HCT116 (cell line): ENCODE results near the gene PPFIBP1.

ENCODE experiments used
- CTCF ChIP-seq, 3 experiments: fragments of 200-600 bp in 1 of 3; sonication (generic) in 1 of 3; IDR thresholded peaks in 2 of 3; conservative IDR thresholded peaks in 1 of 3; 2 replicates each; pipeline ENCODE4 v1.5.1; 2012 to 2017; ENCODE audit warnings: low read depth in 2 of 3, low read length in 2 of 3, antibody characterized with exemption in 1 of 3, borderline replicate concordance in 1 of 3, control low read depth in 1 of 3, mild to moderate bottlenecking in 1 of 3, mixed read lengths in 1 of 3, mixed run types in 1 of 3, moderate library complexity in 1 of 3; ENCODE audit not compliant: insufficient read depth in 1 of 3
- EGR1 ChIP-seq: IDR thresholded peaks from 2 replicates; pipeline ENCODE4 v1.6.1; 2012; ENCODE audit warnings: low read depth
- EZH2 ChIP-seq: fragments of 200-600 bp; sonication (generic); IDR thresholded peaks from 2 replicates; pipeline ENCODE4 v1.6.1; 2017; ENCODE audit warnings: antibody characterized with exemption, mixed run types
- JUND ChIP-seq: IDR thresholded peaks from 2 replicates; pipeline ENCODE4 v1.6.1; 2012
- POLR2A ChIP-seq: IDR thresholded peaks from 2 replicates; pipeline ENCODE4 v1.7.0; 2011; ENCODE audit warnings: borderline replicate concordance; ENCODE audit not compliant: insufficient read depth, insufficient read length; ENCODE audit errors: extremely low read depth
- POLR2AphosphoS5 ChIP-seq: IDR thresholded peaks from 2 replicates; pipeline ENCODE4 v1.6.1; 2011; ENCODE audit warnings: mild to moderate bottlenecking, low read depth, low read length, moderate library complexity
- RAD21 ChIP-seq: IDR thresholded peaks from 2 replicates; pipeline ENCODE4 v1.6.1; 2012; ENCODE audit warnings: low read depth, mild to moderate bottlenecking
- REST ChIP-seq: IDR thresholded peaks from 2 replicates; pipeline ENCODE4 v1.6.1; 2012; ENCODE audit warnings: low read depth
- SRF ChIP-seq: IDR thresholded peaks from 2 replicates; pipeline ENCODE4 v1.6.1; 2012; ENCODE audit warnings: low read depth
- TCF7L2 ChIP-seq: IDR thresholded peaks from 2 replicates; pipeline ENCODE4 v1.7.0; 2011; ENCODE audit warnings: borderline replicate concordance, inconsistent platforms; ENCODE audit not compliant: insufficient read depth, insufficient read length; ENCODE audit errors: extremely low read depth
- ZFX ChIP-seq: fragments of 450-650 bp; IDR thresholded peaks from 2 replicates; pipeline ENCODE4 v1.6.1; 2017
- ZNF274 ChIP-seq: fragments of 200-500 bp; sonication (Bioruptor generic); IDR thresholded peaks from 2 replicates; pipeline ENCODE4 v1.6.1; 2014; ENCODE audit warnings: mild to moderate bottlenecking, low read depth, low read length, inconsistent platforms

- TF ChIP-seq REST: no peak
- TF ChIP-seq SRF: no peak
- TF ChIP-seq CTCF (IDR thresholded peaks at IDR 0.05 in 2 of 3, conservative IDR thresholded peaks at IDR 0.05 in 1 of 3; ENCODE audit: borderline replicate concordance in 1 of 3, insufficient read depth in 1 of 3, low read depth in 2 of 3, low read length in 2 of 3): no peak
- no peak for TF ChIP-seq POLR2AphosphoS5
- TF ChIP-seq EZH2: no peak
- TF ChIP-seq ZFX: no peak
- no peak for TF ChIP-seq POLR2A
- no peak for TF ChIP-seq TCF7L2
- no peak for TF ChIP-seq ZNF274
- no peak for TF ChIP-seq EGR1
- no peak for TF ChIP-seq JUND
- TF ChIP-seq RAD21: no peak
These were observed 127.2 kb downstream of the PPFIBP1 start for GRCh38 chr12:27651201-27651600.
